ENCODE data around the gene LARGE1.

LARGE1 gene

GRCh38 chr22:33717694-33718396, 202.4 kb downstream of the LARGE1 start:
- DNase-seq: no peak

GRCh38 chr22:33715237-33715985, 204.9 kb downstream of the LARGE1 start:
- DNase-seq: no peak

- DNase-seq: no peak
Observed at GRCh38 chr22:33710326-33710725, 209.9 kb downstream of the LARGE1 start.

- DNase-seq: no peak
Observed at GRCh38 chr22:33707581-33707980, 212.7 kb downstream of the LARGE1 start.

- no peak for DNase-seq
Observed at GRCh38 chr22:33706100-33706499, 214.2 kb downstream of the LARGE1 start.

GRCh38 chr22:33699176-33699575, 221.1 kb downstream of the LARGE1 start:
- no peak for DNase-seq

- no peak for DNase-seq
Observed at GRCh38 chr22:33697640-33698039, 222.6 kb downstream of the LARGE1 start.

GRCh38 chr22:33691057-33691630, 229.1 kb downstream of the LARGE1 start:
- DNase-seq: no peak

- no peak for DNase-seq
Observed at GRCh38 chr22:33688903-33689302, 231.4 kb downstream of the LARGE1 start.

GRCh38 chr22:33687464-33687863, 232.8 kb downstream of the LARGE1 start:
- DNase-seq: no peak

GRCh38 chr22:33684087-33684486, 236.2 kb downstream of the LARGE1 start:
- no peak for DNase-seq

GRCh38 chr22:33682927-33683326, 237.3 kb downstream of the LARGE1 start:
- no peak for DNase-seq

- no peak for DNase-seq
Observed at GRCh38 chr22:33680632-33681031, 239.6 kb downstream of the LARGE1 start.

- DNase-seq: no peak
Observed at GRCh38 chr22:33678523-33678922, 241.8 kb downstream of the LARGE1 start.

GRCh38 chr22:33677536-33677935, 242.7 kb downstream of the LARGE1 start:
- DNase-seq: no peak

- no peak for DNase-seq
Observed at GRCh38 chr22:33674357-33674756, 245.9 kb downstream of the LARGE1 start.

- DNase-seq: no peak
Observed at GRCh38 chr22:33669746-33670145, 250.5 kb downstream of the LARGE1 start.

- DNase-seq: no peak
Observed at GRCh38 chr22:33666961-33667619, 253.2 kb downstream of the LARGE1 start.

GRCh38 chr22:33666279-33666960, 253.9 kb downstream of the LARGE1 start:
- peak; percentile 62 to 70 for DNase-seq

GRCh38 chr22:33659448-33659847, 260.8 kb downstream of the LARGE1 start:
- DNase-seq: no peak

- no peak for DNase-seq
Observed at GRCh38 chr22:33658775-33659174, 261.5 kb downstream of the LARGE1 start.

GRCh38 chr22:33657670-33658069, 262.6 kb downstream of the LARGE1 start:
- no peak for DNase-seq

All from NCI-H526 (cell line).